Activated T-helper 1 cell treated with Interleukin-2 at 50 U/mL for 16 hours (primary cell): ENCODE results near the gene TICAM1.
"Not testable (repeated sequence)": the region's sequence is repeated elsewhere in the genome, so short reads cannot be mapped to it uniquely, and the experiment has no call there.

ENCODE experiments used
- DNase-seq: peaks from one replicate; pipeline ENCODE4 v3.0.0-alpha.2; 2020; ENCODE audit warnings: low read depth

The TICAM1 gene

DNA sequence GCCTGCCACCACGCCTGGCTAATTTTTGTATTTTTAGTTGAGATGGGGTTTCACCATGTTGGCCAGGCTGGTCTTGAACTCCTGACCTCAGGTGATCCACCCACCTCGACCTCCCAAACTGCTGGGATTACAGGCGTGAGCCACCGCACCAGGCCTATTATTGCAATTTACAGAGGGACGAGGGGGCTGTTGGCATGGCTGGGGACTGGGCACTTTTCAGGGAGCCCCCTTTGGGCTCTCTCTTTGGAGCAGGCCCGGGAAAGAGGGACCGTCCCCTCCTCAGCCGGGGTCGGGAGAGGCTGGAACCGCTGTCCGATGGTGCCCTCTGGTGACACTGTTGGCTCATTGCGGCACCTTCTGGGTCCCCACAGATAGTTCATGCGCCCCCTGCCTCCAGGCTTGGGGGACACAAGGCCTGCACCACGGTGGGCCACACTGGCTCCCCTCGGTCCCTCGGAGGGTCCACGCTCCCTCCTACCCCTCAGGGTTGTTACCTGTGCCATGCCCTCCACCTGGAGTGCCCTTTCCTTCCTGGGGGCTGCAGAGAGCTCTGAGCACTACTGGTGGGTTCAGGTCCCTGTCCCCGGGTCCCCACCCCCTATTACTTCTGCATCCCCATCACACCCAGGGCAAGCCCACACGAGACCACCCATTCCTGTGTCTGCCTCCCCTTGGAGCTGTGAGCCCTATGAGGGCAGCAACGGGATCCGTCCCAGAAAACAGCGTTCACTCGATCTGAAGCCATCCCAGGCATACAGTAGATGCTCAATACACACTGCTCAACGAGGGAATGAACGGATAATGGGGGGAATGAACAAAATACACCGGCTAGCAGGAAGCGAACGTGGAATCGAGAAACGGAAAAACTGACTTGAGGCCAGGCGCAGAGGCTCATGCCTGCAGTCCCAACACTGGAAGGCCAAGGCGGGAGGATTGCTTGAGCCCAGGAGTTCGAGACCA lies 27.5 kb downstream of the TICAM1 start:
- DNase-seq: peak; percentile 31

DNA sequence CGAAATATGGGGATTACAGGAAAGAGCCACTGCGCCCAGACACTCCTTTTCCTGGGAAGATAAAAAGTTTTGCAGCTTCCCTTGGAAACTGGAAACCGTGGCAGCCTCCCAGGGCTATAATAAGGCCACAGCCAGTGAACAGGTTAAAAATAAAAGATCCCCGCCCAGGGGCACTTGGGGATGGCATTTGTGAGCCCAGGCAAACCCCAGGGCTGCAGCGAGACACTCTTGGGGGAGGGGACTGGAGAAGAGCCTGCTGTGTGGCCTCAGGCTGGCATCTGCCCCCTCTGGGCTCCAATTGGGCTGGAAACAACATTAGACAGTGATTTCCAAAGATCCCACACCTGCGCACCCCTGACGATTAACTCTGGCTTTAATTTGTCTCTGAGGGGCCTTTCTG lies 28.8 kb downstream of the TICAM1 start:
- DNase-seq: no peak

DNA sequence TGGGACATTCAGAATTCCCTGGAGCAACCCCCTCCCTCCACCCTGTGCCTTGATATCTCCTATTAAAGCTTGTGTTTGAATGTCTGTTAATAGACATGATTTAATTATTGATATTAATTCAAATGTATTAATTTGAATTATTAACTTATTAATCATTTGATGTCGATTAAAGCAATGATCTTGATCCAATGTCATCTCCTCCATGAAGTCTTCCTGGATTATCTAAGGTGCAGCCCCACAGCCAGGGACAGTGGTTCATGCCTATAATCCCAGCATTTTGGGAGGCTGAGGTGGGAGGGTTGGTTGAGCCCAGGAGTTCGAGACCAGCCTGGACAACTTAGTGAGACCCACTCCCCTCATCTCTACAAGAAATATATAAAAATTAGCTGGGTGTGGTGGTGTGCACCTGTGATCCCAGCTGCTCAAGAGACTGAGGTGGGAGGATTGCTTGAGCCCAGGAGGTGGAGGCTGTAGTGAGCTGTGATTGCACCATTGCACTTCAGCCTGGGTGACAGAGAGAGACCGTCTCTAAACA lies 30.4 kb downstream of the TICAM1 start:
- DNase-seq: no peak

DNA sequence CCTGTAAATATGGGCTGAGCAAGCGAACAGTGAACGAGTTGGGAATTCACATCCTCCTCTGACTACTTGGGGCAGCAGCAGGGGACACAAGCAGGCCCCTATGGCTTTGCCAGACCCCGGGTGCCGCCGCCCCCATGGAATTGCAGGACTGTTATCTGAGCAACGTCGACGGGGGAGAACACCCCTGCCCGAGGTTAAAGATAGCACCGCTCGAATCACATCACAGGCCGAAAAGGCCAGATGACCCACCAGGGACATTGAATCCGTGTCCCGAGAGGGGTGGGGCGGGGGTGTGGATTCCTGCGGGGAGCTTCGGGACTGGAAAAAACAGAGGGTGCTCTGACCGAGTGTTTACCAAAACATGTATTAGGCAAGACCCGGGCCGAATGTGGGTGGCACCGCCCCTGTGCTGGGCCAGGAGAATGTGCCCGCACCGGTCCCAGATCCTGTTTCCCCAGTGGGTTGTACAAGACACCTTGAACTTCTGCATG lies 30.9 kb downstream of the TICAM1 start:
- DNase-seq: no peak

DNA sequence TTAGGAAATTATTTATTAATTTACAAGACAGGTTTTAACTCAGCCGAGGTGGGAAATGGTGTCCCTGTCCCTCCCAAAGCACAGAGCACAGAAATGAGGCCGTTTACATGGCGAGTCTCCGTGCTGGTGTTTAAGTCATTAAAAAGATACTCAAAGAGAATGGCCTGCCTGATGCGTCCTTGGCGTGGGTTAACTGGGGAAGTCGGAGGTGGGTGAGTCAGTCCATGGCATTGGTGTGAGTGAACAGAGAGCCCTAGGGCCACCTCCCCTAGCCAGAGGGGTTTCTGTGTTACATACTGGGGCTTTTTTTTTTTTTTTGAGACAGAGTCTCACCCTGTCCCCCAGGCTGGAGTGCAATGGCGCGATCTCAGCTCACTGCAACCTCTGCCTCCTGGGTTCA lies 36.1 kb downstream of the TICAM1 start:
- no peak for DNase-seq

DNA sequence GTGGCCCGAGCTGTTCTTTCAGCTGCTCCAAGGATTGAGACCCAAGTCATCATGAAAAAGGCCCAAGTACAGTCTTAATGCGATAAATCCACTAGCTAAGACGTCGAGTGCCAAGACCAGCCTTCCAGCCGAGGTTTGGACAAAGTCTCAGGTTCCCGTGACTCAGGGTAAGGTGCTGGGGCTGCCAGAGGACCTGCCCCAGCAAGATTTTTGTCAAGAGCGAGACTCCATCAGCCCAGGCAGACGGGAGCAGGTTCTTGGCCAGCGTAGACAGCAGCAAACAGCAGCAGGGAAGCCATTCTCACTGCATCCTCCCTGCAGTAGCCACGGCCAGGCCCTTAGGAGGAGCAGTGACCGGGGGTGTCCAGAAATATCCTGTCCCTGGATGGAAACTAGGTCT lies 36.5 kb downstream of the TICAM1 start:
- no peak for DNase-seq

DNA sequence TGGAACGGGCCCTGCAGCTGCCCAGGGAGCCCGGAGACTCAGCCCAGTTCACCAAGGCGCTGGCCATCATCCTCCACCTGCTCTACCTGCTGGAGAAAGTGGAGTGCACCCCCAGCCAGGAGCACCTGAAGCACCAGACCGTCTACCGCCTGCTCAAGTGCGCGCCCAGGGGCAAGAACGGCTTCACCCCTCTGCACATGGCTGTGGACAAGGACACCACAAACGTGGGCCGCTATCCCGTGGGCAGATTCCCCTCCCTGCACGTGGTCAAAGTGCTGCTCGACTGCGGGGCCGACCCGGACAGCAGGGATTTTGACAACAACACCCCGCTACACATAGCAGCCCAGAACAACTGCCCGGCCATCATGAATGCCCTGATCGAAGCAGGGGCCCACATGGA lies 38.2 kb downstream of the TICAM1 start:
- DNase-seq: not testable (repeated sequence)

DNA sequence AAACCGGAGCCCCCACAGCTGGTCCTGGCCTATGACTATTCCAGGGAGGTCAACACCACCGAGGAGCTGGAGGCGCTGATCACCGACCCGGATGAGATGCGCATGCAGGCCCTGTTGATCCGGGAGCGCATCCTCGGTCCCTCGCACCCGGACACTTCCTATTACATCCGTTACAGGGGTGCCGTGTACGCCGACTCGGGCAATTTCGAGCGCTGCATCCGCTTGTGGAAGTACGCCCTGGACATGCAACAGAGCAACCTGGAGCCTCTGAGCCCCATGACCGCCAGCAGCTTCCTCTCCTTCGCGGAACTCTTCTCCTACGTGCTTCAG lies 38.7 kb downstream of the TICAM1 start:
- not testable (repeated sequence) for DNase-seq

DNA sequence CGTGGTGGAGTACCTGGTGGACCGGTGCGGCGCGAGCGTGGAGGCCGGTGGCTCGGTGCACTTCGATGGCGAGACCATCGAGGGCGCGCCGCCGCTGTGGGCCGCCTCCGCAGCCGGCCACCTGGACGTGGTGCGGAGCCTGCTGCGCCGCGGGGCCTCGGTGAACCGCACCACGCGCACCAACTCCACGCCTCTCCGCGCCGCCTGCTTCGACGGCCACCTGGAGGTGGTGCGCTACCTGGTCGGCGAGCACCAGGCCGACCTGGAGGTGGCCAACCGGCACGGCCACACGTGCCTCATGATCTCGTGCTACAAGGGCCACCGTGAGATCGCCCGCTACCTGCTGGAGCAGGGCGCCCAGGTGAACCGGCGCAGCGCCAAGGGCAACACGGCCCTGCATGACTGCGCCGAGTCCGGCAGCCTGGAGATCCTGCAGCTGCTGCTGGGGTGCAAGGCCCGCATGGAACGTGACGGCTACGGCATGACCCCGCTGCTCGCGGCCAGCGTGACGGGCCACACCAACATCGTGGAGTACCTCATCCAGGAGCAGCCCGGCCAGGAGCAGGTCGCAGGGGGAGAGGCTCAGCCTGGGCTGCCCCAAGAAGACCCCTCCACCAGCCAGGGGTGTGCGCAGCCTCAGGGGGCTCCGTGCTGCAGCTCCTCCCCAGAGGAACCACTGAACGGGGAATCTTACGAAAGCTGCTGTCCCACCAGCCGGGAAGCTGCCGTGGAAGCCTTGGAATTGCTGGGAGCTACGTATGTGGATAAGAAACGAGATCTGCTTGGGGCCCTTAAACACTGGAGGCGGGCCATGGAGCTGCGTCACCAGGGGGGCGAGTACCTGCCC lies 39.3 kb downstream of the TICAM1 start:
- DNase-seq: not testable (repeated sequence)

DNA sequence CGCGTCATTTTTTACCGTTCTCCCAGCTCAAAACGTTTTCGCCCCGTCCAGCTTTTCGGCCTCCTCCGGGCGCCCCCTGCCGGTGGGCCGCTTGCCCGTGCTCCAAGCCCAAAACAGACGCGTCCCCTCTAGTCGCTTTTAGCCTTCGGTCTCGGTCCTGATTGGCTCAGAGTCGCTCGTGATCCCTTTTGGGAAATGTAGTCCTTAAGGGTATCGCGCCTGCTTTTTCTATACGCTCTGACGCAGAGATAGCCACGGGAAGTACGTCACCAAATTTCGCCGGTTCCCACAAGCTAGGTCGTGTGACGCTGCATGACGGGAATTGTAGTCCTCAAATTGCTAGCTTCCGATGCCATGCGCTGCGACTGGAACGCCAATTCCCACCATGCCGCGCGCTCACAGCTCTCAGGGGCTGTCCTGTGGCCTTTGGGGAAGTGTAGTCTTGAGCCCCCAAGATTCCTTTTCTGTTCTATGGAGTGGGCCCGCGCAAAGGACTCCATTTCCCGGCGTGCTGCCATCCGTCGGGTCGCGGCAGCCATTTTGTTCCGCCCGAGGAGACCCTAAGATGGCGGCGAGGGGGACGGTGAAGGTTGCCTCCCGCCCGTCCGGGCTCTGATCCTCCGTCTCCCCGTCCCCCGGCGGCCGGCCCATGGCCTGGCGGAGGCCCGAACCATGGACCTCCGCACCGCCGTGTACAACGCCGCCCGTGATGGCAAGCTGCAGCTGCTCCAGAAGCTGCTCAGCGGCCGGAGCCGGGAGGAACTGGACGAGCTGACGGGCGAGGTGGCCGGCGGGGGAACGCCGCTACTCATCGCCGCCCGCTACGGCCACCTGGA lies 40.1 kb downstream of the TICAM1 start, which contains the start of gene FEM1A:
FEM1A (plus strand) TSS at position 552 of the 836 bp plus-strand sequence; CDS start at position 673, 121 bp downstream.
- peak; percentile 97 for DNase-seq

DNA sequence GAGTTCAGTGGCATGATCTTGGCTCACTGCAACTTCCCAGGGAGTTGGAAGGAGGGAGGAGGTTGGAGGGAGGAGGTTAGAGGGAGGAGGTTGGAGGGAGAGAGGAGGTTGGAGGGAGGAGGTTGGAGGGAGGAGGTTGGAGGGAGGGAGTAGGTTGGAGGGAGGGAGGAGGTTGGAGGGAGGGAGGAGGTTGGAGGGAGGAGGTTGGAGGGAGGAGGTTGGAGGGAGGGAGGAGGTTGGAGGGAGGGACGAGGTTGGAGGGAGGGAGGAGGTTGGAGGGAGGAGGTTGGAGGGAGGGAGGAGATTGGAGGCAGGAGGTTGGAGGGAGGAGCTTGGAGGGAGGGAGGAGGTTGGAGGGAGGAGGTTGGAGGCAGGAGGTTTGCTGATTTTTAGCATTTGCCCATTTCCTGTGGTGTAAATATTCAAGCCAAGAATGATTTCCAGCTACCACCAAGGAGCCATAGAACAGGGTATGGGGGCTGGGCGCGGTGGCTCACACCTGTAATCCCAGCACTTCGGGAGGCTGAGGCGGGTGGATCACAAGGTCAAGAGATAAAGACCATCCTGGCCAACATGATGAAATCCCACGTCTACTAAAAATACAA lies 45.0 kb downstream of the TICAM1 start:
- DNase-seq: not testable (repeated sequence)

DNA sequence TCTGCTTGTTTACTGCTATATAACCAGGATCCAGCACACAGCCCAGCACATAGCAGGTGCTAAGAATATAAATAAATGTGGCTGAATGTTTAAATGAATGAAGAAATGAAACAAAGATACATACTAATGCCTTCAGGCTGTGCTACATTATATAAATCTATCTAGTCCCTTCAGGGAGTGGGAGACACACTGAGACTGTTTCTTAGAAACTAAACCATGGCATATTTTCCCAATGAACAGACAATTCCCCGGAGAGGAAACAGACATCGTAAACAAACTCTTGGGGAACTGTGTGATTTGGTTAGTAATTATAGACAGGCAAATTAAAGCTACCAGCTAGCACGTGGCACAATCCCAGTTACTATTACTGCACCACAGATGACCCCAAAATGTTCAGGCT lies 49.7 kb downstream of the TICAM1 start:
- no peak for DNase-seq

DNA sequence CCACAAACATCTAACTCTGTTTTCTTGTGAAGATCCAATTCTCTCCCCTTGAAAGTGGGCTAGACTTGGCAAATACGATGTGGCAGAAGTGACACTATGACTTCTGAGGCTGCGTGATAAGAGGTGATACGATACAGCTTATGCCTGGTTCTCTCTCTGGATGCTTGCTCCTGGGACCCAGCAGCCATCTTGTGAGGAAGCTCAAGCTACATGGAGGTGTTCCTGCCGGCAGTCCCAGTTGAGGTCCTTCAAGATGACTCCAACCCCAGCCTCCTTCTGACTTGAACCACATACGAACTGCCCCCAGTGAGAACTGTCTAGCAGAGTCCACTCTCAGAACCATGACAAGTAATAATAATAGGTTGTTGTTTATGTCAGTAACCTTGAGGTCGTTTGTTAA lies 50.7 kb downstream of the TICAM1 start:
- DNase-seq: no peak

DNA sequence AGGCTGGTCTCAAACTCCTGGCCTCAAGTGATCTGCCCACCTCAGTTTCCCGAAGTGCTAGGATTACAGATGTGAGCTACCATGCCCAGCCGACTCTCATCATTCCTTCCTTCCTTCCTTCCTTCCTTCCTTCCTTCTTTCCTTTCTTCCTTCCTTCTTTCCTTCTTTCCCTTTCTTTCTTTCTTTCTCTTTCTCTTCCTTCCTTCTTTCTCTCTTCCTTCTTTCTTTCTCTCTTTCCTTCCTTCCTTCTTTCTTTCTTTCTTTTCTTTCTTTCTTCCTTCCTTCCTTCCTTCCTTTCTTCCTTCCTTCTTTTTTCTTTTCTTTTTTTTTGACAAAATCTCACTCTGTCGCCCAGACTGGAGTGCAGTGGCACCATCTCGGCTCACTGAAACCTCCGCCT lies 53.4 kb downstream of the TICAM1 start:
- not testable (repeated sequence) for DNase-seq

DNA sequence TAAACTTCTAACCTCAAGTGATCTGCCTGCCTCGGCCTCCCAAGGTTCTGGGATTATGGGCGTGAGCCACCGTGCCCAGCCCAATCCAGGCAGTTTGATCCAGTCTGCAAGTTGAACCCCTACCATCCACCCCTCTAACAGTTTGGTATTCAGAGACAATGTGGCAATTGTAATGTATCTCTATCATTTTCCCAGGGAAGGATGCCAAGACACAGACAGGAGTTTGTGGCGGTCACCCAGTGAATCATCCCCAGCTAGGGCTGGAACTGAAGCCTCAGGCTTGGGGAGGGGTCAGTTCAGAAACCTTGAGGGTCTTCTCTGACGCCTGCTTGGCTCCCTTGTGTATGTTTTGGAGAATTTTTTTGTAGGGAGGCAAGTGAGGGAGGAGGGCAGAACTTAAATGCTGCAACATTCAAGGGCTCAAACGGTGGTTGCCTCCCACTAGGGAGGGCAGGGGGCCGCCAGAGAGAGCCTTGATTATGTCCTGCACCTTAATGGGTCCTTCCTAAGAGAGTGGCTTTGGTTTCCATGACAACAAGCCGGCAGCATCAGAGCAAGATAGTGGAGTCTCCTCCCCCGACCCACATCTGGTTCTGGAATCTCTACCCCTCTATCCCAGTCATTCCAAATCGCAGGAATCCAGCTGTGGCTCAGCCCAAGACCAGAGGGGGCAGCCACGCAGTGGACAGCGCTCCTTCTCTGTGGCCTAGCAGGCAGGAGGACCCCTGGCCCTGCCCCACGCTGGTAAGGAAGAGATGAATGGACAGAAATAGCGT lies 54.9 kb downstream of the TICAM1 start:
- no peak for DNase-seq

DNA sequence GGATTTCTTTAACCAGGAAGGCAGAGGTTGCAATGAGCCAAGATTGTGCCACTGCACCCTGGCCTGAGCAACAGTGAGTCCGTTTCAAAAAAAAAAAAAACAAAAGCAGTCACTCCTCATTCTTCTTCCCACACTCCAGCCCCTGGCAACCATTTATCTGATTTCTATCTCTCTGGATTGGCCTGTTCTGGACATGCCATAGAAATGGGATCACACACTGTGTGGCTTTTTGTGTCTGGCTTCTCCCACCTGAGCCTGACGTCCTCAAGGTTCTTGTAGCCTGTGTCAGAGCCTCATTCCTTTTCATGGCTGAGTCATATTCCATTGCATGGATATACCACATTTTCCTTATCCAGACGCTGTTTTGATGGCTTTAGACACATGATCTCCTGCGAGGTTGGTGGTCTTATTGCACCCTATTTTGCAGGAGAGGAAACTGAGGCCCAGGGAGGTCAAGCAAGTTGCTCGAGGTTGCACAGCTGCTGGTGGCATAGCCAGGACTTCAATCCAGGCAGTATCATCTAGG lies 55.8 kb downstream of the TICAM1 start:
- no peak for DNase-seq

DNA sequence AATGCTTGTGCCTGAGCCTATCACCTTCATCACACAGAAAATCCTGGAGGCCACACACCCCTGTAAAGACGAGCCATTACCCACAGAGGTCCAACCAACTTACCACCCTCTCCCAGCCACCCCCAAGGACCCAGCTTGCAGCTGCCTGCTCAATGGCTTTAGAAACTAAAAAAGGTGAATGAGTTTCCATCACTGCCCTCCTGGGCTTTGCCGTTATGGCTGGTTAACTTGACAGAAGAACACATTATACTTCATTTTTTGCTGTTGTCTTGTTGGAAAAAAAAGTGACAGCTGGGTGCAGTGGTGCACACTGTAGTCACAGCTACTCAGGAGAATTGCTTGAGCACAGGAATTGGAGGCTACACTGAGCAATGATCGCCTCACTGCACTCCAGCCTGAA lies 57.4 kb downstream of the TICAM1 start:
- DNase-seq: no peak

DNA sequence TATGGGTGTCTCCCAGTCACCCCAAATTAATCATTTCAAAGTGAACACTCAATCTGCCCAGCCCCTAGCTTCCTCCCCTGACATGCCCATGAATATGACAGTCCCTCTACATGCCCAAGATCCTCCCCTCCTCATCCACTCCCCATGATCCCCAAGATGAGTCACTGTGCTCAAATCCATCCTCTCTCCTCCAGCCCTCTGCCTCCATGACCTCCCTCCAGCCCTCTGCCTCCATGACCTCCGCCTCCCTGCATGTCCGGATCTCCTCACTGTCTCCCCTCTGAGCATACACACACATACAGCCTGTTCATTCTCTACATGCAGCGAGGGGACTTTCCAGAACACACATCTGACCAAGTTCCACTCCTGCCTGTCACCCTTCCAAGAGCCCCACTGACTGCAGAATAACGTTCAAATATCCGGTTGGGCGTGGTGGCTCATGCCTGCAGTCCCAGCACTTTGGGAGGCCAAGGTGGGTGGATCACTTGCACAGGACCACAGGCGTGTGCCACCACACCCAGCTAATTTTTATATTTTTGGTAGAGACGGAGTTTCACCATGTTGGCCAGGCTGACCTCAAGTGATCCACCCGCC lies 58.4 kb downstream of the TICAM1 start:
- no peak for DNase-seq

DNA sequence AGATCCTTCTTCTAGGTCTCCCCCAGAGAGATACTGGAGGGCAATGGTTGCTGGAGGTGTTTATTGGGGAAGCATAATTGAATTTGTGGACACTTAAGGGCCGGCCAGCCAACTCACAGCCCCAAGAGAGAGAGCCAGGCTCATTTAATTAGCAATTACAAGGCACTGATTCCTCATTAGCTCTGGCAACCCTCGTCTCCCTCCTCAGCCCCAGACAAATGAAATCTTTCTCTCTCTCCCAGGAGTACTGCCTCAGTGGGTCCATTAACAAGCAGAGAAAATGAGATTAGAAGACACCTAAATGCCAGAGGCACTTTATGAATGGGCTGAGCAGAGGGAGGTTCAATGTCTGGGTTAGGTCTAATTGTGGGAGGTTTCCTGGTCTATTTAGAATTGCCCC lies 58.9 kb downstream of the TICAM1 start:
- no peak for DNase-seq
